HUES6 (cell line): ENCODE results near the gene BAHCC1.

Source experiments
- H3K27ac ChIP-seq: 2 replicates; pipeline ENCODE4 v1.7.0; 2013; ENCODE audit warnings: low read depth, mild to moderate bottlenecking, low read length, inconsistent platforms
- H3K27me3 ChIP-seq: 2 replicates; pipeline ENCODE4 v1.6.1; 2013; ENCODE audit warnings: low read length; ENCODE audit not compliant: control insufficient read depth, insufficient read depth
- H3K36me3 ChIP-seq: 2 replicates; pipeline ENCODE4 v1.6.1; 2013; ENCODE audit warnings: low read length; ENCODE audit not compliant: control insufficient read depth, insufficient read depth
- H3K4me1 ChIP-seq: 2 replicates; pipeline ENCODE4 v1.6.1; 2013; ENCODE audit warnings: low read length; ENCODE audit not compliant: control insufficient read depth, insufficient read depth
- H3K4me3 ChIP-seq: 2 replicates; pipeline ENCODE4 v1.5.1; 2013; ENCODE audit warnings: low read depth, low read length
- H3K9ac ChIP-seq: one replicate; pipeline ENCODE4 v1.6.1; 2013; ENCODE audit warnings: mild to moderate bottlenecking, low read length
- H3K9me3 ChIP-seq: 2 replicates; pipeline ENCODE4 v1.6.1; 2013; ENCODE audit warnings: low read depth, low read length; ENCODE audit not compliant: control insufficient read depth, insufficient read depth

BAHCC1 gene

GRCh38 chr17:81370294-81370693, 25.0 kb upstream of the BAHCC1 start:
- Histone ChIP-seq H3K9ac (no peak overlapping the region), H3K4me1 (peaks cover 6% of the 10 kb centered on the region), H3K36me3 (no peaks in the 10 kb centered on the region), H3K9me3 (no peaks in the 10 kb centered on the region), H3K4me3 (no peak overlapping the region), H3K27me3 (peaks cover 17% of the 10 kb centered on the region), H3K27ac (no peak overlapping the region)

- H3K4me3 ChIP-seq: no peak overlapping the region
- H3K36me3 ChIP-seq: no peaks in the 10 kb centered on the region
- H3K27ac ChIP-seq: no peak overlapping the region
- no peaks in the 10 kb centered on the region for H3K9me3 ChIP-seq
- H3K27me3 ChIP-seq: peaks cover 5% of the 10 kb centered on the region; the same call in 1 of the 2 replicates
- H3K9ac ChIP-seq: no peak overlapping the region
- H3K4me1 ChIP-seq: peaks cover 3% of the 10 kb centered on the region; the same call in 1 of the 2 replicates
These were observed 23.1 kb upstream of the BAHCC1 start for GRCh38 chr17:81371910-81372760.

GRCh38 chr17:81373536-81374160, 21.6 kb upstream of the BAHCC1 start:
- H3K36me3 ChIP-seq: no peaks in the 10 kb centered on the region
- H3K27ac ChIP-seq: no peak overlapping the region
- H3K9me3 ChIP-seq: no peaks in the 10 kb centered on the region
- 0 out of 2 replicates have a peak, but pooled peaks cover 3% of the 10 kb centered on the region for H3K27me3 ChIP-seq
- no peak overlapping the region for H3K9ac ChIP-seq
- no peak overlapping the region for H3K4me3 ChIP-seq
- H3K4me1 ChIP-seq: peaks cover 3% of the 10 kb centered on the region; the same call in 1 of the 2 replicates

- no peaks in the 10 kb centered on the region for H3K9me3 ChIP-seq
- no peak overlapping the region for H3K4me3 ChIP-seq
- 0 out of 2 replicates have a peak, but pooled peaks cover 3% of the 10 kb centered on the region for H3K27me3 ChIP-seq
- no peak overlapping the region for H3K9ac ChIP-seq
- peaks cover 3% of the 10 kb centered on the region; the same call in 1 of the 2 replicates for H3K4me1 ChIP-seq
- no peaks in the 10 kb centered on the region for H3K36me3 ChIP-seq
- no peak overlapping the region for H3K27ac ChIP-seq
These were observed 20.4 kb upstream of the BAHCC1 start for GRCh38 chr17:81374890-81375289.

- Histone ChIP-seq H3K4me1 (peaks cover 3% of the 10 kb centered on the region; the same call in 1 of the 2 replicates), H3K27me3 (0 out of 2 replicates have a peak, but pooled peaks cover 3% of the 10 kb centered on the region)
These were observed 18.1 kb upstream of the BAHCC1 start for GRCh38 chr17:81376946-81377714.

GRCh38 chr17:81378941-81379511, 16.2 kb upstream of the BAHCC1 start:
- Histone ChIP-seq H3K27ac (no peak overlapping the region), H3K4me1 (no peaks in the 10 kb centered on the region), H3K27me3 (peaks cover 13% of the 10 kb centered on the region; the same call in 1 of the 2 replicates), H3K9ac (no peak overlapping the region), H3K36me3 (no peaks in the 10 kb centered on the region), H3K9me3 (no peaks in the 10 kb centered on the region), H3K4me3 (no peak overlapping the region)

More at GRCh38 chr17:81376946-81377714, 18.1 kb upstream of the BAHCC1 start:
- H3K27ac ChIP-seq: no peak overlapping the region
- no peak overlapping the region for H3K4me3 ChIP-seq
- H3K9ac ChIP-seq: no peak overlapping the region
- H3K36me3 ChIP-seq: no peaks in the 10 kb centered on the region
- no peaks in the 10 kb centered on the region for H3K9me3 ChIP-seq

- Histone ChIP-seq H3K27me3 (peaks cover 17% of the 10 kb centered on the region), H3K9me3 (no peaks in the 10 kb centered on the region), H3K27ac (no peak overlapping the region), H3K4me3 (no peak overlapping the region), H3K9ac (no peak overlapping the region), H3K4me1 (no peaks in the 10 kb centered on the region), H3K36me3 (no peaks in the 10 kb centered on the region)
These were observed 15.7 kb upstream of the BAHCC1 start for GRCh38 chr17:81379523-81379942.

- no peak overlapping the region for H3K9ac ChIP-seq
- H3K4me1 ChIP-seq: no peaks in the 10 kb centered on the region
- H3K4me3 ChIP-seq: no peak overlapping the region
- no peaks in the 10 kb centered on the region for H3K36me3 ChIP-seq
- H3K9me3 ChIP-seq: no peaks in the 10 kb centered on the region
- peaks cover 20% of the 10 kb centered on the region for H3K27me3 ChIP-seq
- H3K27ac ChIP-seq: no peak overlapping the region
These were observed 15.1 kb upstream of the BAHCC1 start for GRCh38 chr17:81380131-81380530.

GRCh38 chr17:81380666-81381518, 14.4 kb upstream of the BAHCC1 start:
- Histone ChIP-seq H3K4me3 (no peak overlapping the region), H3K27ac (no peak overlapping the region), H3K9me3 (no peaks in the 10 kb centered on the region), H3K27me3 (peaks cover 25% of the 10 kb centered on the region), H3K4me1 (no peaks in the 10 kb centered on the region), H3K9ac (no peak overlapping the region), H3K36me3 (no peaks in the 10 kb centered on the region)
